ENCODE measurements around the gene SLC66A2. TPM values are rescaled to one million over a fixed set of nuclear protein-coding genes. Genes with fewer than 3 reads are reported as not detected.
"Not testable (repeated sequence)": the region's sequence is repeated elsewhere in the genome, so short reads cannot be mapped to it uniquely, and the experiment has no call there.

SLC66A2 gene
- polyA plus RNA-seq, 1 donor: 16.2 TPM

DNA sequence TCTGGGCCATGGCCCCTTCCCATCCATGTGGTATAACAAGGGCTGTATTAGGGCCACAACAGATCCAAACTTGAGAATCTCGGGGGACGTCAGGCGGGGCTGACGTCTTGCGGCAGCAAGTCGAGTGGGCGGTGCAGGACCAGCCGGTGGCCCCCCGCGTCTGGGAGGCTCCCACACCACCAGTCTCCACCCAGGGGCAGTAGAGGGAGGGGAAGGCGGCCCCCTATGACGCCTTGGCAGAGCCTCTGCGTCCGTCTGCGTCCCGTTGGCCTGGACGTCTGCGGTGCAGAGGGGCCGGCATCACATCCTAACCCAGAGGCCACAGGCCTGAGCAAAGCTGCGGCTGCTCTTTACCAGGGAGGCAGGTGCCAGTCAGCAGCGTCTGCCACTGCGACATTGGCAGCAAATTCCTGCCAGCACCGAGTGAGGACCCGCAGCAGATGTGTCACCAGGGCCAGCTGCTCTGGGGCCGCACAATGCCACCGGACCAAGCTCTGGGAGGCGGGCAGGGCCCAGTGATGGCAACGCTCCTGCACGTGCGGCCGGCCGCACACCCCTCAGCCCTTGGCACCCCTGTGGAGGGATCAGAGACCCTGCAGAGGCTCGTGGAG, 79.9 kb downstream of the SLC66A2 start:
- Histone ChIP-seq H3K36me3 (ENCODE audit: control insufficient read depth, insufficient read depth, low read length) (no peaks in the 10 kb centered on the region), H3K27ac (ENCODE audit: low read length) (no peak overlapping the region), H3K4me1 (ENCODE audit: control insufficient read depth, insufficient read depth, low read length) (no peaks in the 10 kb centered on the region), H3K9me3 (ENCODE audit: control insufficient read depth, low read depth, low read length) (peaks cover 21% of the 10 kb centered on the region), H3K4me3 (ENCODE audit: low read length) (no peak overlapping the region), H3K27me3 (ENCODE audit: control insufficient read depth, insufficient read depth, low read length) (peaks cover 11% of the 10 kb centered on the region)
- DNase-seq: no peak
- no CpG with 5 or more reads among the region's 33 CpGs for WGBS (ENCODE audit: insufficient coverage, low lambda C conversion rate)

DNA sequence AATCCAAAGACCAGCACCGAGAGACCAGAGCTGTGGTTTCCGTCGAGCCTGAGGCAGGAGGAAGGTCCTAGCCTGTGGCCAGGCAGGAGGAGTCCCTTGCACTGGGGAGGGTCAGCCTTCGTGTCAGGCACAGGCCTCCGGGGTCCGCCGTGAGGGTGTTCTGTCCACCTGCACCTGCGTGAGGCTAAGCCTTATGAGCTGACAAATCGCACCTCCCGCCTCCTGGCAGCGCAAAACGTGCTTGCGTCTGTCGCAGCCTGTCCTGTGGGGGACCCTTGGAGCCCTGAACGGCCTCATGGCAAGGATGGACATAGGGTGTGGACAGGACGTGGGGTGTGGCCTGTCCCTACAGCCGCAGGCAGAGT, 80.4 kb downstream of the SLC66A2 start:
- peaks cover 11% of the 10 kb centered on the region for H3K27me3 ChIP-seq (ENCODE audit: control insufficient read depth, insufficient read depth, low read length)
- no peak overlapping the region for H3K27ac ChIP-seq (ENCODE audit: low read length)
- DNase-seq: no peak
- H3K4me1 ChIP-seq (ENCODE audit: control insufficient read depth, insufficient read depth, low read length): no peaks in the 10 kb centered on the region
- WGBS (ENCODE audit: insufficient coverage, low lambda C conversion rate): no CpG with 5 or more reads among the region's 17 CpGs
- H3K36me3 ChIP-seq (ENCODE audit: control insufficient read depth, insufficient read depth, low read length): no peaks in the 10 kb centered on the region
- peaks cover 21% of the 10 kb centered on the region for H3K9me3 ChIP-seq (ENCODE audit: control insufficient read depth, low read depth, low read length)
- H3K4me3 ChIP-seq (ENCODE audit: low read length): no peak overlapping the region

DNA sequence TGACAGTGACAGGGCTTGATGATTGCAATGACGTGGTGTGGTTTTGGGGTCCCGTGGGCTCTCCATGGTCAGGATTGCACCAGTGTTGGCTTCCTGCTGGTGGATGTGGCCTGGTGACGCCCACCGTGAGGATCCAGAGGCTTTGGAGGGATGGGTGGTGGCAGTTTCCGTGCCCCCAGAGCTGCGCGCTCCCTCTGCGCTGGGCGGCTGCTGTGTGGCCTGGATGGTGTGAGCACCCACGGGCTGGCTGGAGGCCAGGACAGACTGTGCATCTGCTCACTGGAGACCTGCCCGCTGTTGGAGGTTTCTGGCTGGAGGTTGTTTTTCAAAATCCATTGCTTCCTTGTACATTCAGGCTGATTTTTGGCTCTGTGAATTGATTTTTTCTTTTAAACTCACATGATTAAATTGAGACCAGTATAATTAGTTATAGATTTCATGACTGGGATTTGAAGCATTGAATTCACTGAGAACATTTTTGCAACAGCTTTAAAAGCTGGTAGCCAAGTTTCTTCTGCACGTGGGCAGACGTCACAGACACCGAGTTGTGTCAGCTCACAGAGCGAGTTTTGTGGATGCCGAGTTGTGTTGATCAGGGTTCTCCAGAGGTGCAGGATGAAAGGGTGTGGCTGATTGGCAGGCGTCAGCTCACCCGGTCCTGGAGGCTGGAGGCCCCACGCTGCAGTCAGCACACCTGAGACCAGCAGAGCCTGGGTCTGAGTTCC, 81.0 kb downstream of the SLC66A2 start:
- peaks cover 11% of the 10 kb centered on the region for H3K27me3 ChIP-seq (ENCODE audit: control insufficient read depth, insufficient read depth, low read length)
- H3K36me3 ChIP-seq (ENCODE audit: control insufficient read depth, insufficient read depth, low read length): no peaks in the 10 kb centered on the region
- H3K4me1 ChIP-seq (ENCODE audit: control insufficient read depth, insufficient read depth, low read length): no peaks in the 10 kb centered on the region
- no peak overlapping the region for H3K27ac ChIP-seq (ENCODE audit: low read length)
- H3K4me3 ChIP-seq (ENCODE audit: low read length): no peak overlapping the region
- H3K9me3 ChIP-seq (ENCODE audit: control insufficient read depth, low read depth, low read length): peaks cover 21% of the 10 kb centered on the region
- WGBS (ENCODE audit: insufficient coverage, low lambda C conversion rate): no CpG with 5 or more reads among the region's 19 CpGs
- DNase-seq: no peak

DNA sequence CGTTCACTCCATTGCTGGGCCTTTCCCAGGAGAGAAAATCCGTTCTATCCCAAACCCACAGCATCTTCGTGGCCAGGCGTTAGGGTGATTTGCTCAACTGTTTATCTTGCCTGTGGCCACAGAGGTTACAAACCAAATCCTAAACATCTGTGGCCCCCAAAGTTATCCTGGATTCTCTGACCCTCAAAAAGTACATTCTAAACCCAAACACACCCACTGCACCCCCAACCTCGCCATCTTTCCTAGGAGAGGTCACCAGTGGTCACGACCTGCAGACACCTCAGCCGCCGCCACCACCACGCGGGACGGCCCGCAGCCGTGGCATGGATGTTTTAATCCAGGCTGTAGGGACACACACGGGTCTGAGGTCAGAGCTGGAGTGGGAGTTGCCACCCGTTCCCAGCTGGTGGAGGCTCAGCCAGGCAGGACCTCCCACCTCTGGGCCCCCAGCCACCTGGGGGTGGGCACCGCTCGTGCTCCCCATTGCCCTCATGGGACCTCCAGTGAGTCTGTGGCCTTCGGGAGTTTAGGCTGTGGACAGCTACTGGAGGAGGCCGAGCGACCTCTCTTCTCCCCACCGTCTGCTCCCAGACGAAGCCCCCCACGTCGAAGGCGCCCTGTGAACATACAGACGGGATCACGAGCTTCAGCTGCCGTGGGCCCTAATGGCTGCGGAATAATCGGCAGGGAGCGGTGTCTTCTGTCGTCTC, 81.7 kb downstream of the SLC66A2 start:
- H3K27me3 ChIP-seq (ENCODE audit: control insufficient read depth, insufficient read depth, low read length): peaks cover 11% of the 10 kb centered on the region
- DNase-seq: no peak

DNA sequence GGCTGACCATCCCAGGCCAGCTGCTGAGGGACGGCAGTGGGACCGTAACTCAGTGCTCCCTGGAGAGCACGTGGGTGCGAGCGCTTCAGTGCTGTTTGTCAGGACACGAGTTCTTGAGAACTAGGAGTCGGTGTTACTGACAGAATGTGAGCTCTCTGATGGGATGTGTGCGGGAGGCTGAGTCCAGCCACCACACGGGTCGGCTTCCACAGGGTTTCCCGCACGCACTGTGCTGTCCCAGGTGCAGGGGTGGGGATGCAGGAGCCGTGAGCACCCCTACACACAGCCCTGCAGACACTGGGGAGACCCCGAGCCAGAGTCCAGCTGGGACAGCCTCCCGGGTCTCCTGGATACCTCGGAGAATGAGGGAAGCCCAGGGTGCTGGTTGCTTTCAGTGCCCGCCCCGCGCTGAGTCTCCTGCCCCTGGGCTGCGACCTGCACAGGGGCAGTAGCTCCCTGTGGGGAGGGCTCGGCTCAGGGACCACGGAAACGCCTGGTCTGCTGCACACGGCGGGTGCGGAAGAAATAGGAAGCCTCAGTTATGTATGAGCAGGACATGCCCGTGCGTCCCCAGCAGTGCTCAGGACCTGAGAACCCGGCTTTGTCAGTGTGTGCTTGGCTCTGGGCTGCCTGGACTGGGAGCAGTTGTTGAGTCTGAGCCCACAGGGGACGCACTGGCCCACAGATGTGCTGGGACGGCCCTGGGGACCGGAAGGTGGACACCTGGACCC, 82.5 kb downstream of the SLC66A2 start:
- no peak for DNase-seq
- H3K36me3 ChIP-seq (ENCODE audit: control insufficient read depth, insufficient read depth, low read length): no peaks in the 10 kb centered on the region
- H3K4me3 ChIP-seq (ENCODE audit: low read length): no peak overlapping the region
- peaks cover 11% of the 10 kb centered on the region for H3K27me3 ChIP-seq (ENCODE audit: control insufficient read depth, insufficient read depth, low read length)
- no peak overlapping the region for H3K27ac ChIP-seq (ENCODE audit: low read length)
- peaks cover 21% of the 10 kb centered on the region for H3K9me3 ChIP-seq (ENCODE audit: control insufficient read depth, low read depth, low read length)
- no peaks in the 10 kb centered on the region for H3K4me1 ChIP-seq (ENCODE audit: control insufficient read depth, insufficient read depth, low read length)
- WGBS (ENCODE audit: insufficient coverage, low lambda C conversion rate): no CpG with 5 or more reads among the region's 32 CpGs

More for the DNA sequence above, 81.7 kb downstream of the SLC66A2 start:
- no CpG with 5 or more reads among the region's 32 CpGs for WGBS (ENCODE audit: insufficient coverage, low lambda C conversion rate)
- peaks cover 21% of the 10 kb centered on the region for H3K9me3 ChIP-seq (ENCODE audit: control insufficient read depth, low read depth, low read length)
- no peak overlapping the region for H3K27ac ChIP-seq (ENCODE audit: low read length)
- H3K4me3 ChIP-seq (ENCODE audit: low read length): no peak overlapping the region
- H3K4me1 ChIP-seq (ENCODE audit: control insufficient read depth, insufficient read depth, low read length): no peaks in the 10 kb centered on the region
- no peaks in the 10 kb centered on the region for H3K36me3 ChIP-seq (ENCODE audit: control insufficient read depth, insufficient read depth, low read length)

DNA sequence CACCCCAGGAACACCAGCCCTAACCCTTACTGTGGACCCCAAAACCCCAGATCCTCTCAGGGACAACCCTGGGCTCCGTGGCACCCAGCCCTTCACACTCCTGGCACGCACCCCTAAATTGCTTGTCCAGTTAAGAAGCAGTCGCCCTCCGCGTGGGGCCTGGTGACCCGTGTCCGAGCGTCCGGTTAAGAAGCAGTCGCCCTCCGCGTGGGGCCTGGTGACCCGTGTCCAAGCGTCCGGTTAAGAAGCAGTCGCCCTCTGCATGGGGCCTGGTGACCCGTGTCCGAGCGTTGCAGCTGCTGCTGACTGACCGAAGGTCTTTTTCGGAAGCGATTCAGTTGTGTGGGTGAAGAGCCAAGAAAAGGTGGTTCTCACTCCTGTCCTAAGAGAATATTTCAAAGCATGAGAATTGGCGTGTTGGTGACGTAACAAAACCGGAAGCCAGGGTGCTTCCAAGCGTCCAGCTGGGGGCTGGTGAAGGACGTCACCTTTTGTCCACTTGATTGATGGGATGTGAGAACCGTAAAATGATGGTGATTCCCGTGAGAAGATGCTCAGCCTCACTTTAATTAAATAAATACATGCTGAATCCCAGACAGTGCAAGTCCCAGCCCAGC, 83.2 kb downstream of the SLC66A2 start:
- Histone ChIP-seq H3K36me3 (ENCODE audit: control insufficient read depth, insufficient read depth, low read length) (no peaks in the 10 kb centered on the region), H3K27ac (ENCODE audit: low read length) (no peak overlapping the region), H3K27me3 (ENCODE audit: control insufficient read depth, insufficient read depth, low read length) (peaks cover 7% of the 10 kb centered on the region), H3K9me3 (ENCODE audit: control insufficient read depth, low read depth, low read length) (peaks cover 23% of the 10 kb centered on the region), H3K4me3 (ENCODE audit: low read length) (no peak overlapping the region), H3K4me1 (ENCODE audit: control insufficient read depth, insufficient read depth, low read length) (no peaks in the 10 kb centered on the region)
- no CpG with 5 or more reads among the region's 29 CpGs for WGBS (ENCODE audit: insufficient coverage, low lambda C conversion rate)
- DNase-seq: no peak

DNA sequence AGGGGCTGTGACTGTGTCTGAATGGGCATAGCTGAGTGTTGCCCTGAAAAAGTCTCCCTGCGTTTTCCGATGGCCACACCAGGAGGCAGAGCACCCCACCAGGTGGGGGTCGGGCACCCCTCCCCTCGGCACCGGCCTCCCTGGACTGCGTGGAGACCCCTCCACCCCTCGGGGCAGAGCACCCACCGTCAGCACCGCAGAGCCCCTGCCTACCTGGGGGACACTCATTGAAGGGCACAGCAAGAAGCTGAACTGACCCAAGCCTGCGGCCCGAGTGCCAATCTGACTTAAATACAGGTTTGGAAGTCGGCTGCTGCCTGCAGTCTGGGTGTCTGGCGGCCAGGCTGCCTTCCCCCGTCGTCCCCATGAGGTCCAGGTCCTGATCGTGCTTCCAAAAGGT, 83.8 kb downstream of the SLC66A2 start:
- Histone ChIP-seq H3K9me3 (ENCODE audit: control insufficient read depth, low read depth, low read length) (peaks cover 26% of the 10 kb centered on the region), H3K4me1 (ENCODE audit: control insufficient read depth, insufficient read depth, low read length) (no peaks in the 10 kb centered on the region), H3K4me3 (ENCODE audit: low read length) (no peak overlapping the region), H3K36me3 (ENCODE audit: control insufficient read depth, insufficient read depth, low read length) (no peaks in the 10 kb centered on the region), H3K27me3 (ENCODE audit: control insufficient read depth, insufficient read depth, low read length) (peaks cover 3% of the 10 kb centered on the region), H3K27ac (ENCODE audit: low read length) (no peak overlapping the region)
- no CpG with 5 or more reads among the region's 16 CpGs for WGBS (ENCODE audit: insufficient coverage, low lambda C conversion rate)
- DNase-seq: no peak

DNA sequence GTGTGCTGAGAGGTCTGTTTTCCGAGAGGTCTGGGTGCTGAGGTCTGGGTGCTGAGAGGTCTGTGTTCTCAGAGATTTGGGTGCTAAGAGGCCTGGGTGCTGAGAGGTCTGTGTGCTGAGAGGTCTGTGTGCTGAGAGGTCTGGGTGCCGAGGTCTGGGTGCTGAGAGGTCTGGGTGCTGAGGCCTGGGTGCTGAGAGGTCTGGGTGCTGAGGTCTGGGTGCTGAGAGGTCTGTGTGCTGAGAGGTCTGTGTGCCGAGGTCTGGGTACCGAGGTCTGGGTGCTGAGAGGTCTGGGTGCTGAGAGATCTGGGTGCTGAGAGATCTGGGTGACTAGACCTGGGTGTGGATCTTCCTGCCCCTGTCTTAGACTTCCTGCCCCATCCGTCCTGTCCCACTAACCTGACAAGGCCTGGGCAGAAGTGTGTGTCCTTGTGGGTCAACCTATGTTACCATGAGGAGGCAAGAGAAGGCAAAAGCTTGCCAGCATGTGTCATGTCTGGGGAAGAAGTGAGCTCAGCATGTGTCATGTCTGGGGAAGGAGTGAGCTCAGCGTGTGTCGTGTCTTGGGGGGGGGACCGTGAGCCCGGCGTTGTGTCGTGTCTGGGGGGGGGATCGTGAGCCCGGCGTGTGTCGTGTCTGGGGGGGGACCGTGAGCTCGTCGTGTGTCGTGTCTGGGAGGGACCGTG, 84.4 kb downstream of the SLC66A2 start:
- Histone ChIP-seq H3K4me3 (ENCODE audit: low read length) (no peak overlapping the region), H3K27ac (ENCODE audit: low read length) (no peak overlapping the region), H3K36me3 (ENCODE audit: control insufficient read depth, insufficient read depth, low read length) (no peaks in the 10 kb centered on the region), H3K9me3 (ENCODE audit: control insufficient read depth, low read depth, low read length) (peaks cover 26% of the 10 kb centered on the region), H3K4me1 (ENCODE audit: control insufficient read depth, insufficient read depth, low read length) (no peaks in the 10 kb centered on the region), H3K27me3 (ENCODE audit: control insufficient read depth, insufficient read depth, low read length) (peaks cover 4% of the 10 kb centered on the region)
- no CpG with 5 or more reads among the region's 20 CpGs for WGBS (ENCODE audit: insufficient coverage, low lambda C conversion rate)
- no peak for DNase-seq

DNA sequence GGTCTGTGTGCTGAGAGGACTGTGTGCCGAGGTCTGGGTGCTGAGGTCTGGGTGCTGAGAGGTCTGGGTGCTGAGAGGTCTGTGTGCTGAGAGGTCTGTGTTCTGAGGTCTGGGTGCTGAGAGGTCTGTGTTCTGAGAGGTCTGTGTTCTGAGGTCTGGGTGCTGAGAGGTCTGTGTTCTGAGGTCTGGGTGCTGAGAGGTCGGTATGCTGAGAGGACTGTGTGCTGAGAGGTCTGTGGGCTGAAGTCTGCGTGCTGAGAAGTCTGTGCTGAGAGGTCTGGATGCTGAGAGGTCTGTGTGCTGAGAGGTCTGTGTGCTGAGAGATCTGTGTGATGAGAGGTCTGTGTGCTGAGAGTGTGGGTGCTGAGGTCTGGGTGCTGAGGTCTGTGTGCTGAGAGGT, 85.5 kb downstream of the SLC66A2 start:
- not testable (repeated sequence) for H3K4me3 ChIP-seq (ENCODE audit: low read length); H3K27me3 ChIP-seq (ENCODE audit: control insufficient read depth, insufficient read depth, low read length); DNase-seq; H3K4me1 ChIP-seq (ENCODE audit: control insufficient read depth, insufficient read depth, low read length); H3K27ac ChIP-seq (ENCODE audit: low read length); H3K36me3 ChIP-seq (ENCODE audit: control insufficient read depth, insufficient read depth, low read length)
- no CpG with 5 or more reads among the region's 3 CpGs for WGBS (ENCODE audit: insufficient coverage, low lambda C conversion rate)
- H3K9me3 ChIP-seq (ENCODE audit: control insufficient read depth, low read depth, low read length): peaks cover 26% of the 10 kb centered on the region

All from large intestine (tissue), 3 donors.